ENCODE data around the gene LMAN2L.

Gene LMAN2L

DNA sequence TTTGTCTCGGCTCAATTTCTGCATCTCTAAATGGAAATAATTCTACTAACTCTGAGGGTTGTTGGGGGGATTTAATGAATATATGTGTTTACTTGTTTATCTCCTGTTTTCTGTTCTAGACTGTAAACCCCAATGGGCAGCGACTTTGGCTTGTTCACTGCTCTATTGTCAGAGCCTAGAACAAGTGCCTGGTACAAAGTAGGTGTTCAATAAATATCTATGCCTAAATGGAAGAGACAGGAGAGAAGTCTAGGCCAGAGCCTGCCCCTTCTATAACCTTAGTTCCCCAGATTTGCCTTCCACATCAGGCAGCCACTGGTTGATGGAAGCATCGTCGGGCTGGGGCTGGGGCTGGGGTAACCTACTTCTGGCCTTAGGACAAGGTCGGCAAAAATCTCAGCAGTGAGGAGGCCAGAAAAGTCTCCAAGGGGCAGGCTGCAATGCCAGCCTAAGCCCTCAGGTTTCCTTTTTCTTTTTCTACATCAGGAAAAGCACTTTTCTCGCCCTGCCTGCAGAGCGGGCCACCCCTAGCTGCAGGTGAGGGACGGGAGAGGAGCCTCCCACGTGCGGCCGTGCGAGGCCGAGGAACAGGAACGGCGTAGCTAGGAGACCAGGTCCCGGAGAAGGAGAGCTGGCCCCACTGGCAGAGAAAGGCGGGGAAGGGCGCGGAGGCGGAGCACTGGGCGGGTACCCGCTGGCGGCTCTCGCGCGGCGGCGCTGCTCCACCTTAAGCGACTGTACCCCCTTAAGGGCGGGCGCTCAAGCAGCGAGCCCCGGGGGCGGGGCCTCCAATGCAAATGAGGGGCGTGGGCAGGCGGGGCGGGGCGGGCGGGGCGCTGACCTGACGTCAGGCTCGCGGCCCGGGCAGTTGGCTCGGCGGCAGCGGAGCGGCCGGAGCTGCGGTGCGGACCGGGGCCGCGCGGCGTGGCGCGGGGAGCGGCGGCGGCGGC, 20.4 kb upstream of the LMAN2L start, which contains the start of gene CNNM4:
TSS of gene CNNM4 (plus strand) at position 867 of the 950 bp plus-strand sequence. CDS start 98 bp downstream, outside the sequence.
- H3K27me3 ChIP-seq (ENCODE audit: control insufficient read depth, insufficient read depth, low read length) = no peaks in the 10 kb centered on the region

DNA sequence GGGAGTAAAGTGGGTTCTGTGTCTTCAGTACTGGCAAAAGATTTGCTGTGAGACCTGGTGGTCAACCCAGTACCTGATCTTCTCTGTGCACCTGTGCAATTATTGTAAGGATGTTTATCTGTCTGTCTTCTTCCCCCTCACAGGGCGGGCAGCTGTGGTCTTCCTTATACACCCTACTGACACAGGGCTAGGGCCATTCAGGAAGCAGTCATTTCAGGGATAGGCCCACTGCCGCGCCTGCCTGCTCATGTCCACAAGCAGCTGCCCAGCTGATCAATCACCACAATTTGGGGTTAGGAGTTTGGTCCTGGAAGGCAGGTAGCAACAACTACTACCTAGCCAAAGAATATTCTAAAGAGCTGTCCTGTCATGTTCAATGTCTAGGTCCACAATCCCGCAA, 19.7 kb upstream of the LMAN2L start:
- no CpG with 5 or more reads among the region's 4 CpGs for WGBS (ENCODE audit: insufficient coverage, insufficient read length)
- Histone ChIP-seq H3K27me3 (ENCODE audit: control insufficient read depth, insufficient read depth, low read length) (no peaks in the 10 kb centered on the region), H3K4me1 (ENCODE audit: control insufficient read depth, insufficient read depth, low read length) (peaks cover 8% of the 10 kb centered on the region; the same call in 1 of the 2 replicates), H3K9me3 (ENCODE audit: control insufficient read depth, insufficient read depth, low read length) (no peaks in the 10 kb centered on the region), H3K36me3 (ENCODE audit: control insufficient read depth, insufficient read depth, low read length) (no peaks in the 10 kb centered on the region), H3K27ac (ENCODE audit: low read length) (no peak overlapping the region), H3K4me3 (ENCODE audit: low read length) (no peak overlapping the region)
- DNase-seq (ENCODE audit: low read depth, low spot score) = no peak

More for the DNA sequence above, 20.4 kb upstream of the LMAN2L start, which contains the start of gene CNNM4:
- Histone ChIP-seq H3K36me3 (ENCODE audit: control insufficient read depth, insufficient read depth, low read length) (no peaks in the 10 kb centered on the region), H3K27ac (ENCODE audit: low read length) (no peak within 1 kb of the TSS), H3K4me3 (ENCODE audit: low read length) (peak within 1 kb of the TSS; percentile 49; the same call in 1 of the 2 replicates), H3K4me1 (ENCODE audit: control insufficient read depth, insufficient read depth, low read length) (peaks cover 8% of the 10 kb centered on the region; the same call in 1 of the 2 replicates), H3K9me3 (ENCODE audit: control insufficient read depth, insufficient read depth, low read length) (no peaks in the 10 kb centered on the region)
- peak; percentile 82 for DNase-seq (ENCODE audit: low read depth, low spot score)
- WGBS (ENCODE audit: insufficient coverage, insufficient read length) = no CpG with 5 or more reads among the region's 62 CpGs

DNA sequence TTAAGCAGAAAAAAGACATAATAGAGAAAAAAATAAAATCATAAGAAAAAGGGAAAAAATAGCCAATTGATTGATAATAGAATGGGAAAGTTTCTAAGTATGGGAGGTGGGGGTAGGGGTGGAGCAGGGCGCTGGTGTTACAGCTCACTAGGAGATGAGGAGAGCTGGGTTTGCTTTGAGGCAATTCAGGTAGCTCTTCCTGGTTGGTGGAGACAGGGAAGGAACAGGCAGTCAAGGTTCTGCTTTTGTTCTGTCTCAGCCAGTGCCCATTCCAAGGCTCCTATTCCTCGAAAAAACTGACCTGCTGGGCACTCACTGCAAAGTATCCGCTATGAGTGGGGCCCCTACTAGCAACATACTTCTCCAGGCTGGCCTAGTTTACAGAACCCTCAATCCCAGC, 19.1 kb upstream of the LMAN2L start:
- Histone ChIP-seq H3K27ac (ENCODE audit: low read length) (no peak overlapping the region), H3K4me1 (ENCODE audit: control insufficient read depth, insufficient read depth, low read length) (peaks cover 6% of the 10 kb centered on the region; the same call in 1 of the 2 replicates), H3K27me3 (ENCODE audit: control insufficient read depth, insufficient read depth, low read length) (no peaks in the 10 kb centered on the region), H3K9me3 (ENCODE audit: control insufficient read depth, insufficient read depth, low read length) (no peaks in the 10 kb centered on the region), H3K4me3 (ENCODE audit: low read length) (no peak overlapping the region), H3K36me3 (ENCODE audit: control insufficient read depth, insufficient read depth, low read length) (no peaks in the 10 kb centered on the region)
- no CpG with 5 or more reads among the region's 3 CpGs for WGBS (ENCODE audit: insufficient coverage, insufficient read length)
- no peak for DNase-seq (ENCODE audit: low read depth, low spot score)

- no peak for DNase-seq (ENCODE audit: low read depth, low spot score)
- Histone ChIP-seq H3K27ac (ENCODE audit: low read length) (no peak overlapping the region), H3K36me3 (ENCODE audit: control insufficient read depth, insufficient read depth, low read length) (no peaks in the 10 kb centered on the region), H3K9me3 (ENCODE audit: control insufficient read depth, insufficient read depth, low read length) (no peaks in the 10 kb centered on the region), H3K27me3 (ENCODE audit: control insufficient read depth, insufficient read depth, low read length) (no peaks in the 10 kb centered on the region), H3K4me1 (ENCODE audit: control insufficient read depth, insufficient read depth, low read length) (peaks cover 4% of the 10 kb centered on the region; the same call in 1 of the 2 replicates), H3K4me3 (ENCODE audit: low read length) (no peak overlapping the region)
- no CpG with 5 or more reads among the region's 6 CpGs for WGBS (ENCODE audit: insufficient coverage, insufficient read length)
Measured at GRCh38 chr2:96757477-96757860, 17.6 kb upstream of the LMAN2L start.

DNA sequence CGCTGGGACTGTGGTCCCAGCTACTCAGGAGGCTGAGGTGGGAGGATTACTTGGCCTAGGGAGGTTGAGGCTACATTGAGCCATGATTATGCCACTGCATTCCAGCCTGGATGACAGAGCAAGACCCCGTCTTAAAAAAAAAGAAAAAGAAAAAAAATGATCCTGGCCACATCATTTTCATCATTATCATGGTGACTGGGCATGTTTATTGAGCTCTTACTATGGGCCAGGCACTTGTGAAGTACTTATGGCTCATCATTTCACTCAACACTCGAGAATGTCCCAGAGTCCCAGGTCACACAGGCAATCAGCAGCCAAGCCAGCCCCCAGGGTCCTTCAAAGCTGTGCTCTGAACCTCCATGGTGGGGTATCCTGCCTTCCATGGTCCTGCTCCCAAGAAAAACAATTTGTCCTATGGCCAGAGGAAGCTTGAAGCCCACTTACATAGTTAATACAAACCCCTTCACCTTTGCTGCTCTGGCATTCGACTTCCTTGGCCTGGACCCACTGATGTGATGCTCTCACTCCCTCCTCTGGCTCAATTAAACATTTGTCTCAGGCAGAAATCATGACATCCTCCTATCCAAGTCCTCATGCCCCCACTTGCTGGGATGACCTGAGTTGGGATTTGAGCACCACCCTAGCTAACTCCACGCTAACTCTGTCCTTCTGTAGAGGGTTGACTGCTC, 17.1 kb upstream of the LMAN2L start:
- no CpG with 5 or more reads among the region's 5 CpGs for WGBS (ENCODE audit: insufficient coverage, insufficient read length)
- DNase-seq (ENCODE audit: low read depth, low spot score) = no peak
- Histone ChIP-seq H3K27me3 (ENCODE audit: control insufficient read depth, insufficient read depth, low read length) (no peaks in the 10 kb centered on the region), H3K9me3 (ENCODE audit: control insufficient read depth, insufficient read depth, low read length) (no peaks in the 10 kb centered on the region), H3K36me3 (ENCODE audit: control insufficient read depth, insufficient read depth, low read length) (no peaks in the 10 kb centered on the region), H3K4me3 (ENCODE audit: low read length) (no peak overlapping the region), H3K27ac (ENCODE audit: low read length) (no peak overlapping the region), H3K4me1 (ENCODE audit: control insufficient read depth, insufficient read depth, low read length) (0 out of 2 replicates have a peak, but pooled peaks cover 3% of the 10 kb centered on the region)

DNA sequence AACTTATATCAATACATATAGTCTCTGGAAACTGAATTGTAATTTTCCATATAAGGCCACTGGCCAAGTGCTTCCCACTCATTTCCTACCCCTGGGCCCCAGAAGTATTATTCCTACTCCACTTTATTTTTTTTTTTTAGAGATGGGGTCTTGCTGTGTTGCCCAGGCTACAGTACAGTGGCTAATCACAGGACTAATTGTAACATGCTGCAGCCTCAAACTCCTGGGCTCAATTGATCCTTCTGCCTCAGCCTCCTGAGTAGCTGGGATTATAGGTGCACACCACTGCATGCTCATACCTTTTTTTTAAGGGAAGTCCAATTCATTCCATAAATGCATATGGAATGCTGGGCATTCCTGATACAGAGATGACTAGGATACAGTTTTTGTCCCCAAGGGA, 14.5 kb upstream of the LMAN2L start:
- Histone ChIP-seq H3K4me1 (ENCODE audit: control insufficient read depth, insufficient read depth, low read length) (no peaks in the 10 kb centered on the region), H3K9me3 (ENCODE audit: control insufficient read depth, insufficient read depth, low read length) (no peaks in the 10 kb centered on the region), H3K27me3 (ENCODE audit: control insufficient read depth, insufficient read depth, low read length) (no peaks in the 10 kb centered on the region), H3K27ac (ENCODE audit: low read length) (no peak overlapping the region), H3K4me3 (ENCODE audit: low read length) (no peak overlapping the region), H3K36me3 (ENCODE audit: control insufficient read depth, insufficient read depth, low read length) (no peaks in the 10 kb centered on the region)
- no peak for DNase-seq (ENCODE audit: low read depth, low spot score)

- Histone ChIP-seq H3K27me3 (ENCODE audit: control insufficient read depth, insufficient read depth, low read length) (no peaks in the 10 kb centered on the region), H3K4me1 (ENCODE audit: control insufficient read depth, insufficient read depth, low read length) (no peaks in the 10 kb centered on the region), H3K27ac (ENCODE audit: low read length) (no peak overlapping the region), H3K9me3 (ENCODE audit: control insufficient read depth, insufficient read depth, low read length) (no peaks in the 10 kb centered on the region), H3K4me3 (ENCODE audit: low read length) (no peak overlapping the region), H3K36me3 (ENCODE audit: control insufficient read depth, insufficient read depth, low read length) (no peaks in the 10 kb centered on the region)
- WGBS (ENCODE audit: insufficient coverage, insufficient read length) = no CpG with 5 or more reads among the region's 7 CpGs
- DNase-seq (ENCODE audit: low read depth, low spot score) = no peak
Measured at GRCh38 chr2:96753661-96754282, 13.9 kb upstream of the LMAN2L start.

GRCh38 chr2:96751800-96752199, 11.9 kb upstream of the LMAN2L start:
- H3K4me1 ChIP-seq (ENCODE audit: control insufficient read depth, insufficient read depth, low read length) = no peaks in the 10 kb centered on the region
- WGBS (ENCODE audit: insufficient coverage, insufficient read length) = no CpG with 5 or more reads among the region's 9 CpGs
- H3K4me3 ChIP-seq (ENCODE audit: low read length) = no peak overlapping the region
- no peaks in the 10 kb centered on the region for H3K9me3 ChIP-seq (ENCODE audit: control insufficient read depth, insufficient read depth, low read length)
- no peaks in the 10 kb centered on the region for H3K27me3 ChIP-seq (ENCODE audit: control insufficient read depth, insufficient read depth, low read length)
- H3K27ac ChIP-seq (ENCODE audit: low read length) = no peak overlapping the region
- no peaks in the 10 kb centered on the region for H3K36me3 ChIP-seq (ENCODE audit: control insufficient read depth, insufficient read depth, low read length)
- DNase-seq (ENCODE audit: low read depth, low spot score) = no peak

DNA sequence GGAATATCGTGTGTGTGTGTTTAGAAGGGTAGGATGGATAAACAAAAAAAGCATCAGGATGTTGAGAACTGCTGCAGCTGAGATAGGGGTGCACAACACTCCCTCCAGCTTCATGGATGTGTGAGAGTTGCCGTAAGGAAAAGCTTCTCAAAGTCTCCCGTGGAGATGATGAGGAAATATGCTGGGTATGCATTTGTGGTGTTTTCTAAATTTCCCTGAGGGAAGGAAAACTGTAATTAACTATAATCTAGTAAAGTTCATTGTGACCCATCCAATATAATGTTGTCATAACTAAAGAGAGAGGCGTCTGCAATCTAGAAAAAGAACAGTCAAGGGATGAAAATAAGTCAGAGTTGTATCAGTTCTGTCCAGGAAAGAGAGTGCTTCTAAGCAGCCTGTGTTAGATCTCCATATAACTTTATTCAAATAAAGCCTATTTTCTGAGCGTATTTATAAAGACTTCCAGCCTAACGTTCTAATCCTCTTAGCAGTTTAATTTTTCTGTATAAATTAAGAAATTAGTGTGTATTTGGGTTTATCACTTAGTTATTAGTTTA, 7.3 kb upstream of the LMAN2L start:
- H3K36me3 ChIP-seq (ENCODE audit: control insufficient read depth, insufficient read depth, low read length) = no peaks in the 10 kb centered on the region
- H3K27me3 ChIP-seq (ENCODE audit: control insufficient read depth, insufficient read depth, low read length) = no peaks in the 10 kb centered on the region
- no peaks in the 10 kb centered on the region for H3K9me3 ChIP-seq (ENCODE audit: control insufficient read depth, insufficient read depth, low read length)
- 100% methylated on average over 1 of the region's 6 CpGs for WGBS (ENCODE audit: insufficient coverage, insufficient read length)
- no peak for DNase-seq (ENCODE audit: low read depth, low spot score)
- H3K4me1 ChIP-seq (ENCODE audit: control insufficient read depth, insufficient read depth, low read length) = 0 out of 2 replicates have a peak, but pooled peaks cover 2% of the 10 kb centered on the region
- H3K27ac ChIP-seq (ENCODE audit: low read length) = no peak overlapping the region
- no peak overlapping the region for H3K4me3 ChIP-seq (ENCODE audit: low read length)

- no CpG with 5 or more reads among the region's 4 CpGs for WGBS (ENCODE audit: insufficient coverage, insufficient read length)
- Histone ChIP-seq H3K9me3 (ENCODE audit: control insufficient read depth, insufficient read depth, low read length) (no peaks in the 10 kb centered on the region), H3K27ac (ENCODE audit: low read length) (no peak overlapping the region), H3K4me3 (ENCODE audit: low read length) (peak overlapping the region; percentile 100; the same call in 1 of the 2 replicates), H3K4me1 (ENCODE audit: control insufficient read depth, insufficient read depth, low read length) (no peaks in the 10 kb centered on the region), H3K27me3 (ENCODE audit: control insufficient read depth, insufficient read depth, low read length) (no peaks in the 10 kb centered on the region), H3K36me3 (ENCODE audit: control insufficient read depth, insufficient read depth, low read length) (peaks cover 4% of the 10 kb centered on the region)
- DNase-seq (ENCODE audit: low read depth, low spot score) = no peak
Measured at GRCh38 chr2:96739076-96739632, 710 bp downstream of the LMAN2L start.

Data from iPS DF 6.9 (cell line).